Smooth muscle cell (in vitro differentiated cells): Measurements from ENCODE around the gene RAG1. TPM values are rescaled to one million over a fixed set of nuclear protein-coding genes. Genes with fewer than 3 reads are reported as not detected.

Experiments used
- DNase-seq: peaks from one replicate; lab custom pipeline; 2025; ENCODE audit not compliant: unreplicated experiment; lab: John Stamatoyannopoulos, UW
- H2AFZ ChIP-seq: fragments of 200-600 bp; sonication (generic); 2 replicates; pipeline ENCODE4 v1.6.0; 2016; ENCODE audit warnings: antibody characterized with exemption, low read depth, mild to moderate bottlenecking
- H3F3A ChIP-seq: fragments of 200-600 bp; sonication (generic); 2 replicates; pipeline ENCODE4 v1.6.0; 2017; ENCODE audit warnings: antibody characterized with exemption, low read depth
- H3K27ac ChIP-seq: fragments of 200-600 bp; sonication (generic); 2 replicates; pipeline ENCODE4 v1.5.1; 2016; ENCODE audit warnings: low read depth, mild to moderate bottlenecking
- H3K27me3 ChIP-seq: fragments of 200-600 bp; sonication (generic); 2 replicates; pipeline ENCODE4 v1.6.1; 2016; ENCODE audit warnings: low read depth, mild to moderate bottlenecking
- H3K36me3 ChIP-seq: fragments of 200-600 bp; sonication (generic); 2 replicates; pipeline ENCODE4 v1.5.1; 2016; ENCODE audit warnings: low read depth
- H3K4me1 ChIP-seq: fragments of 200-600 bp; sonication (generic); 2 replicates; pipeline ENCODE4 v1.5.1; 2016; ENCODE audit warnings: low read depth
- H3K4me2 ChIP-seq: fragments of 200-600 bp; sonication (generic); 2 replicates; pipeline ENCODE4 v1.6.0; 2016; ENCODE audit warnings: mild to moderate bottlenecking
- H3K4me3 ChIP-seq: fragments of 200-600 bp; sonication (generic); 2 replicates; pipeline ENCODE4 v1.5.1; 2016; ENCODE audit warnings: mild to moderate bottlenecking
- H3K79me2 ChIP-seq: fragments of 200-600 bp; sonication (generic); 2 replicates; pipeline ENCODE4 v1.6.0; 2016; ENCODE audit warnings: low read depth, mild to moderate bottlenecking
- H3K9ac ChIP-seq: fragments of 200-600 bp; sonication (generic); 2 replicates; pipeline ENCODE4 v1.6.0; 2016; ENCODE audit warnings: low read depth
- H3K9me3 ChIP-seq: fragments of 200-600 bp; sonication (generic); replicated peaks from 2 replicates; pipeline ENCODE4 v1.5.1; 2016; ENCODE audit warnings: low read depth
- H4K20me1 ChIP-seq: fragments of 200-600 bp; sonication (generic); 2 replicates; pipeline ENCODE4 v1.6.0; 2016; ENCODE audit warnings: low read depth
- CTCF ChIP-seq: fragments of 200-600 bp; sonication (generic); IDR thresholded peaks from 2 replicates; pipeline ENCODE4 v1.5.1; 2017; ENCODE audit warnings: borderline replicate concordance, mild to moderate bottlenecking, antibody characterized with exemption; ENCODE audit not compliant: insufficient read depth, poor library complexity, severe bottlenecking
- whole genome bisulfite sequencing: methylation state at CpG from one replicate; pipeline ENCODE4 v1.1.7; 2016; ENCODE audit warnings: low lambda C conversion rate; 5-methylcytosine and 5-hydroxymethylcytosine counted together
- polyA plus RNA-seq: library from polyadenylated mRNA; unstranded; fragments of >200 nt; fragmentation: Nextera tagmentation; extraction: Ambion mirVana; gene quantifications from 2 replicates; pipeline ENCODE4 v1.2.1, GENCODE V29; 2016
- total RNA-seq: library from RNA; depleted of rRNA; stranded (reverse); fragments of >200 nt; gene quantifications from 2 replicates; pipeline ENCODE4 v1.2.3, GENCODE V29; 2014

Gene RAG1
- total and polyA plus RNA-seq, 2 experiments from 2014 or later, result 1.7 to 2.7 TPM

- no peak for DNase-seq
- no peaks in the 10 kb centered on the region for H3K36me3 ChIP-seq
- no peaks in the 10 kb centered on the region for H3K4me1 ChIP-seq
- no peak overlapping the region for H2AFZ ChIP-seq
- H3K9ac ChIP-seq, result no peak overlapping the region
- no peaks in the 10 kb centered on the region for H3F3A ChIP-seq
- H3K4me3 ChIP-seq, result no peak overlapping the region
- H3K27me3 ChIP-seq, result no peaks in the 10 kb centered on the region
- WGBS, result 77% methylated on average over 6 of the region's 6 CpGs
- TF ChIP-seq CTCF, result no peak
- H3K4me2 ChIP-seq, result no peak overlapping the region
- H4K20me1 ChIP-seq, result no peaks in the 10 kb centered on the region
- H3K79me2 ChIP-seq, result no peaks in the 10 kb centered on the region
- H3K9me3 ChIP-seq, result no peaks in the 10 kb centered on the region
- H3K27ac ChIP-seq, result no peak overlapping the region
These were observed 49.9 kb downstream of the RAG1 start for GRCh38 chr11:36617543-36618362.

- no peak overlapping the region for H3K4me2 ChIP-seq
- no peaks in the 10 kb centered on the region for H3K9me3 ChIP-seq
- H3K36me3 ChIP-seq, result no peaks in the 10 kb centered on the region
- no peak overlapping the region for H2AFZ ChIP-seq
- H3K4me1 ChIP-seq, result no peaks in the 10 kb centered on the region
- H3K27me3 ChIP-seq, result no peaks in the 10 kb centered on the region
- no peak for TF ChIP-seq CTCF
- no peak overlapping the region for H3K4me3 ChIP-seq
- H3F3A ChIP-seq, result no peaks in the 10 kb centered on the region
- no peak overlapping the region for H3K27ac ChIP-seq
- H4K20me1 ChIP-seq, result no peaks in the 10 kb centered on the region
- 84% methylated on average over 3 of the region's 3 CpGs for WGBS
- no peaks in the 10 kb centered on the region for H3K79me2 ChIP-seq
- H3K9ac ChIP-seq, result no peak overlapping the region
- no peak for DNase-seq
These were observed 50.7 kb downstream of the RAG1 start for GRCh38 chr11:36618363-36619047.

- no peak overlapping the region for H3K9ac ChIP-seq
- no peak overlapping the region for H3K4me2 ChIP-seq
- no peak overlapping the region for H2AFZ ChIP-seq
- H3K4me3 ChIP-seq, result no peak overlapping the region
- no peaks in the 10 kb centered on the region for H3K27me3 ChIP-seq
- no peaks in the 10 kb centered on the region for H3K4me1 ChIP-seq
- DNase-seq, result no peak
- H3K36me3 ChIP-seq, result no peaks in the 10 kb centered on the region
- H3K79me2 ChIP-seq, result no peaks in the 10 kb centered on the region
- H4K20me1 ChIP-seq, result no peaks in the 10 kb centered on the region
- H3K9me3 ChIP-seq, result no peaks in the 10 kb centered on the region
- no peak for TF ChIP-seq CTCF
- H3F3A ChIP-seq, result no peaks in the 10 kb centered on the region
- 39% methylated on average over 5 of the region's 5 CpGs for WGBS
- H3K27ac ChIP-seq, result no peak overlapping the region
These were observed 51.7 kb downstream of the RAG1 start for GRCh38 chr11:36619502-36619901.
